ENCODE results near the gene RGCC. TPM values are rescaled to one million over a fixed set of nuclear protein-coding genes. Genes with fewer than 3 reads are reported as not detected.

RGCC gene
- total and polyA plus RNA-seq, 9 of the 15 experiments (the other 6 are each of a cell fraction or from before 2014, with no cell fraction given) = 0.51 to 10.4 (median 5.8) TPM

GRCh38 chr13:41488124-41488523 lies 30.8 kb downstream of the RGCC start:
- WGBS (ENCODE audit: insufficient coverage, low coverage, missing lambda C conversion rate) = 62% methylated on average over 2 of the region's 2 CpGs
- no peaks in the 10 kb centered on the region for H3K36me3 ChIP-seq (ENCODE audit: control insufficient read depth, insufficient read depth, low read length)
- no peaks in the 10 kb centered on the region for H3K27me3 ChIP-seq (ENCODE audit: control insufficient read depth in 2 of 2, insufficient read depth in 2 of 2, low read length in 2 of 2)
- no TSS peak for BruUV-seq (replicated peaks)
- intact Hi-C loops (cut with micrococcal nuclease) (no loop called here), in situ Hi-C loops (cut with MboI) (no loop called here)
- no peak overlapping the region for H3K27ac ChIP-seq (ENCODE audit: extremely low read depth, low read depth, low read length)
- no peak overlapping the region for H3K4me2 ChIP-seq (ENCODE audit: insufficient read depth, low read length)
- ChIA-PET CTCF (ENCODE audit: low intra/inter-chr PET ratio) (no interaction called here), POLR2A (no interaction called here)
- no peaks in the 10 kb centered on the region for H4K20me1 ChIP-seq (replicated peaks; ENCODE audit: control insufficient read depth, insufficient read depth, low read length)
- no peak overlapping the region for H3K9ac ChIP-seq (ENCODE audit: insufficient read depth in 1 of 2, low read depth in 2 of 2, low read length in 2 of 2)
- no peak for TF ChIP-seq ZNF696 (CRISPR knock-in tag; conservative IDR thresholded peaks at IDR 0.05)
- TF ChIP-seq ELF2 (CRISPR knock-in tag; IDR thresholded peaks at IDR 0.05) = no peak
- TF ChIP-seq RBM25 (IDR thresholded peaks at IDR 0.05; ENCODE audit: low read depth, low read length, severe bottlenecking) = no peak
- no peak for TF ChIP-seq NEUROD1 (IDR thresholded peaks at IDR 0.05; ENCODE audit: borderline replicate concordance, low read depth, low read length, partially characterized antibody)
- TF ChIP-seq MAFF (IDR thresholded peaks at IDR 0.05; ENCODE audit: low read length) = no peak
- TF ChIP-seq TSHZ1 (CRISPR knock-in tag; IDR thresholded peaks at IDR 0.05) = no peak
- TF ChIP-seq ZNF124 (CRISPR knock-in tag; IDR thresholded peaks at IDR 0.05) = no peak
- no peak for TF ChIP-seq ARID2 (IDR thresholded peaks at IDR 0.05)
- TF ChIP-seq ZFP1 (CRISPR knock-in tag; IDR thresholded peaks at IDR 0.05) = no peak
- TF ChIP-seq SIN3B (IDR thresholded peaks at IDR 0.05; ENCODE audit: low read depth) = no peak
- TF ChIP-seq TFE3 (CRISPR knock-in tag; IDR thresholded peaks at IDR 0.05) = no peak
- no peak overlapping the region for H3K4me3 ChIP-seq
- H3K9me3 ChIP-seq (replicated peaks; ENCODE audit: control insufficient read depth, insufficient read depth, low read depth, low read length) = no peaks in the 10 kb centered on the region
- H3K4me1 ChIP-seq (replicated peaks in 1 of 2; ENCODE audit: control insufficient read depth in 2 of 2, insufficient read depth in 2 of 2, low read length in 2 of 2) = no peaks in the 10 kb centered on the region
- H3K9me1 ChIP-seq (ENCODE audit: control insufficient read depth, insufficient read depth, low read length) = no peaks in the 10 kb centered on the region
- no peak for DNase-seq (ENCODE audit: extremely low read depth in 1 of 4, low spot score in 3 of 4)
- no peaks in the 10 kb centered on the region for H3K79me2 ChIP-seq (ENCODE audit: control insufficient read depth, insufficient read depth, low read length)
- FAIRE-seq = no peak
- no peak for ATAC-seq
- no peak overlapping the region for H2AFZ ChIP-seq (ENCODE audit: low read depth, low read length)

Measured in K562 (cell line).